MM.1S (cell line): Measurements from ENCODE around the gene C2CD2.

Source experiments
- CTCF ChIP-seq: fragments of 300-600 bp; sonication (generic); IDR thresholded peaks from 2 replicates; pipeline ENCODE4 v1.5.1; 2016; ENCODE audit warnings: antibody characterized with exemption, low read length, mixed read lengths
- EZH2 ChIP-seq: fragments of 300-600 bp; sonication (generic); optimal IDR thresholded peaks from 2 replicates; pipeline ENCODE3; 2017; ENCODE audit warnings: low read depth, mild to moderate bottlenecking, antibody characterized with exemption, low read length, mixed read lengths
- EZH2phosphoT487 ChIP-seq: fragments of 300-600 bp; sonication (generic); IDR thresholded peaks from 2 replicates; pipeline ENCODE4 v1.6.1; 2018; ENCODE audit warnings: antibody characterized with exemption, low read length

- TF ChIP-seq CTCF = no peak
- no peak for TF ChIP-seq EZH2
- no peak for TF ChIP-seq EZH2phosphoT487
These were observed 10.0 kb downstream of the C2CD2 start for GRCh38 chr21:41943851-41944250.
